Uterus (tissue), 2 donors: ENCODE results near the gene C14orf180.

ENCODE experiments used
- CTCF ChIP-seq, 4 experiments: fragments of 200-600 bp in 2 of 4; fragments of 450-650 bp in 2 of 4; sonication (generic) in 2 of 4; IDR thresholded peaks; one replicate each; pipeline ENCODE4 v1.5.1; 2016 to 2019; ENCODE audit warnings: antibody characterized with exemption in 4 of 4, mild to moderate bottlenecking in 2 of 4, moderate library complexity in 1 of 4
- POLR2A ChIP-seq, 2 donors: fragments of 450-650 bp; IDR thresholded peaks; one replicate each; pipeline ENCODE4 v1.6.1; 2016; ENCODE audit warnings: antibody characterized with exemption in 2 of 2, mild to moderate bottlenecking in 1 of 2, moderate library complexity in 1 of 2

- TF ChIP-seq POLR2A (IDR thresholded peaks at IDR 0.05) (no peak), CTCF (IDR thresholded peaks at IDR 0.05) (no peak)
Measured at GRCh38 chr14:104589338-104590195, 10.0 kb downstream of the C14orf180 start.
